AG20443 (cell line): ENCODE results near the gene RSPH9.

Source experiments
- DNase-seq: peaks from one replicate; pipeline ENCODE4 v3.0.0; 2012; ENCODE audit warnings: low spot score, mixed read lengths

Gene RSPH9

GRCh38 chr6:43668151-43669028 lies 23.6 kb downstream of the RSPH9 start:
- peak; percentile 74 for DNase-seq

GRCh38 chr6:43669050-43669921 lies 24.4 kb downstream of the RSPH9 start:
- peak; percentile 86 for DNase-seq

DNA sequence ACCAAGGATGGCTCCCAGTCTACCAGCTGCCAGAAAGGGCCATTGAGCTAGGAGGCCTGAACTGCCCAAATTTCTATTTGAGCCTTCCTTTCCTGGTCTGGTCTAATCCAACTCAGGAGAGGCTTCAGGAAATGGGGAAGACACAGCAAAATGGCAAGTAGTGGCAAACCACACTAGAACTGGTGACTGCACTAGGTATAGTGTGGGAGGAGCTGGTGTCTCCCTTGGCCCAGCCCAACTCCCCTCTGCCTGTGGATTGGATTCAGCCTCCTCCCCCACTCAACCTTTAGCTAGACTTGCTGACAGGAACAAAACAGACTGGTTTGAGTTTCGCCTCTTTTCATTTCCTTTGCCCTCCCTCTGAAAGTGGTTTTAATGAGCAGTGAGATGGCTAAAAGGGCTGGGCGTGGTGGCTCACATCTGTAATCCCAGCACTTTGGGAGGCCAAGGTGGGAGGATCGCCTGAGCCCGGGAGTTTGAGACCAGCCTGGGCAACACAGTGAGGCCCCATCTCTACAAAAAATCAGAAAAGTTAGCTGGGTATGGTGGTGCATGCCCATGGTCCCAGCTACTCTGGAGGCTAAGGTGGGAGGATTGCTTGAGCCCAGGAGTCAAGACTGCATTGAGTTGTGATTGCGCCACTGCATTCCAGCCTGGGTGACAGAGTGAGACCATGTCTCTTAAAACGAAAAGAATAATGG lies 25.2 kb downstream of the RSPH9 start:
- DNase-seq: no peak

- no peak for DNase-seq
Measured at GRCh38 chr6:43670623-43670986, 25.8 kb downstream of the RSPH9 start.

GRCh38 chr6:43671011-43671800 lies 26.4 kb downstream of the RSPH9 start:
- no peak for DNase-seq

DNA sequence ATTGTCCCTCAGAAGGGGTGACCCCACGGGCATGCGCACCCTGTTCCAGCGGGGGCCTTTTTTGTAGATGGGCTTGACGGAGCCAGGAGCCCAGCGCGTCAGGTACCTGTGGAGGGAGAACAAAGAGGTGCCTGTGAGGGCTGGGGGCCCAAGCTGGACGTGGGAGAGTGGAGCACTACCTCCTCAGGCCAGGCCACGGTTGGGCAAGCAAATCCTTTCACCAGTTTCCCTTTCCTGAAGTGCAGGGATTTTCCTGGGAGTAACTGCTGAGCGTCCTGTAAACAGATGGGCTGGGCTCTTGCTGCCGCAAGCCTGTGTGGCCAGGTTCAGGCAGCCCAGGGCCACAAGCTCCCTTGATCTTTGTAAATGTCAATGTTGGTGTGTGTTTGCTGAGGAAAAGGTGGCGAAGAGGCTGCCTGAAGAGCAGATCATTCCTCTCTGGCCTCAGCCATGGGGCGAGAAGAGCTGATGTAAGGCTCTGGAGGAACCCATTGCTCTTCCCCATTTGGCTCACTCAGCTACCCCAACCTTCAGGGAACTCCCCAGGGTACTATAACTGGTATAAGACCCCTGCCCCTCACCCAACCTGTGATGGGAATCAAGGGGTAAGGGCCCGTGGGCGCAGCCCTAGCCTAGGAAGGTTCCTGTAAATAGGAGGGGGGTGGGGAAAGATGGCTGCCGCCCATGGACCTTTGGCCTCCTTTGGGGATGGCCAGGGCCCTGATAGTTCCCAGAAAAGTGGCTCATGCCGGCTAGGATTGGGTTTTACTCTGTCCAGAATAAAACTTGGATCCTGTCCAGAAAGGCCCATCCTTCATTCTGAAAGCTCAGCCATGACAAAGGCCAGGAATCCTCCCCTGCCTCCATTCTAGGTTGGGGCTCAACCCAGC lies 27.2 kb downstream of the RSPH9 start:
- no peak for DNase-seq

DNA sequence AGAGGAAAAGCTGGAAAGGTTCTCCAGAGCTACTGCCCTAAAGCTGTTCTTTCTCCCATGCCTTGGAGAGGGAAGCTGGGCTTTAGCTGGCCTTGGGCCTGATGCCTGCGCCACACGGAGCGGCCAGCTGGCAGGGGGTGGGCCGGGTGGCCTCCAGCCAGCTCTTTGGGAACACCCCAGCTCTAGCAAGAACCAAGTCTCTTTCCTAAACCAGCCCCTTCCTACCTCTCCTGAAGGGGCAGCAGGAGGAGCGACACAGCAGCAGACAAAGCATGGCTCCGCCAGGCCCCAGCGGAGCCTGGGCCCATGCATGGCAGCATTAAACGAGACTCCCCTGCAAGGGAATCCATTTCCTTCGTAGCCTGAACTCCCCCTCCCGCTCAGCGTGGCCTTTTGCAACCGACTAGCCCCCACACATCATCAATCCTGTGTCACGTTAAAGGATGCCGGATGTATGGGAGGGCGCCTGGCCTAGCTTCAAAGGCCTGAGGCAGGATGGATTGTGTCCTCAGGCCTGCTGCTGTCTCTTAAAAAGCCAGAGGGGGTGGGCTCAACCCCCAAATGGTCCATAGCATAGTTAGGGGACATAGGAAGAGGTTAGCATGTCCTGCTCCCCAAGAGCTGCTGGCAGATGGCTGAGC lies 28.7 kb downstream of the RSPH9 start:
- no peak for DNase-seq

GRCh38 chr6:43674291-43674690 lies 29.5 kb downstream of the RSPH9 start:
- no peak for DNase-seq

GRCh38 chr6:43674921-43675320 lies 30.1 kb downstream of the RSPH9 start:
- DNase-seq: no peak

- no peak for DNase-seq
Measured at GRCh38 chr6:43676962-43677606, 32.2 kb downstream of the RSPH9 start.

DNA sequence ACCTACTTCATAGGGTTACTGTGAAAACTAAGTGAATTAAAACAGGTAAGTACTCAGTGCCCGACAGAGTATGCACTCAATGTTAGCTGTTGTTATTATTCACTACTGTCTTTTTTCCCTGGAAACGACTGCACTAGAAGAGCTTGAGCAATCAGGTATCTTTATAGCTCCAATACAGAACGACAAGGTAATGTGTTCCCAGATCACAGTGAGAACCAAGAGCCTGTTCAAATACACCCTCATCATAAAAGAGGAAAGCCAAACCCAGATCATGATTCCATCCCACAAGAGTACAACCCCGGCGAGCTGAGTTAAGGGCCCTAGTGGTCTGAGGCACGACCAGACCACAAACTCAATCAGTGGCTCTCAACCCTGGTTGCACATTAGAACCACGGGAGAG lies 32.9 kb downstream of the RSPH9 start:
- DNase-seq: no peak

- DNase-seq: no peak
Measured at GRCh38 chr6:43678341-43678740, 33.5 kb downstream of the RSPH9 start.

- no peak for DNase-seq
Measured at GRCh38 chr6:43679057-43679456, 34.2 kb downstream of the RSPH9 start.

DNA sequence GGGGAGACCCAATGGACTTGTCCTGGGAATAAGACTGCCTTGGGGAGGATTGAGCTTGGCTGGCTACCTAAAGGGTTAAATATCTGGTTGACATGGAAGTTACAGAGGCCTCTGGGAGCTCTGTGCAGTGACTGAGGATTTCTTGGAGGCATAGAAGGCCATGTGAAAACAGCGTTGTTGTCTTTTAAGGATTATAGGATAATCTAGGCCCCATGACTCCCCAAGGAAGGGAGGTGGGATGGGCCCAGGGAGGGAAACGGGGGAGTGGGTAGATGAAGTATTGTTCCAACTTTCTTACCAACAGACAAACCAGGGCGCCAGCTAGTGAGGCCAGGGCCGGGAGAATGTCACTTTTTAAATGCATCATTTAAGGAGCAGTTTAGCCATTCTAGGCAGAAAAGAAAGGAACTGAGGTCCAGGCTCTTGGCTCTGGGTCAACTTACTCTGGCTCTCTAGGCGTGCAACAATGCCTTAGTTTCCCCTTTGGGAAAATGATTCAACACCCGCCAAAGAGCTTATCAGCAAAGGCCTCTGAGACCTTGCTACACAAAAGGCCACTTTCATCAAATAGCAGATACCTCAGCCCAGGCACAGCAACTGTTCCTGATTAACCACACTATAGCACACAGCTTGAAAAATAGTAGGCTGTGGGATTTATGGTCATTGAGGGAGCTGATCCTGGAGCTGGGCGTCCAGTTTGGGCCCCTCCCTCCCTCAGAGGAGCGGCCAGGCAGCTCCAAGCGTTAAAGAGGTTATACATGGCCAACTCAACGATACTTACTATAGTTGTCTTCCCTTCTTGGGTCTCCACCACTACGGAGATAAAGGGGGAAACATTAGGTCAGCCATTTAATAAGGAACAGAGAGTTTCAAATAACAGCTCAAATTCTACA lies 35.7 kb downstream of the RSPH9 start:
- DNase-seq: no peak

GRCh38 chr6:43681303-43681702 lies 36.5 kb downstream of the RSPH9 start:
- no peak for DNase-seq

DNA sequence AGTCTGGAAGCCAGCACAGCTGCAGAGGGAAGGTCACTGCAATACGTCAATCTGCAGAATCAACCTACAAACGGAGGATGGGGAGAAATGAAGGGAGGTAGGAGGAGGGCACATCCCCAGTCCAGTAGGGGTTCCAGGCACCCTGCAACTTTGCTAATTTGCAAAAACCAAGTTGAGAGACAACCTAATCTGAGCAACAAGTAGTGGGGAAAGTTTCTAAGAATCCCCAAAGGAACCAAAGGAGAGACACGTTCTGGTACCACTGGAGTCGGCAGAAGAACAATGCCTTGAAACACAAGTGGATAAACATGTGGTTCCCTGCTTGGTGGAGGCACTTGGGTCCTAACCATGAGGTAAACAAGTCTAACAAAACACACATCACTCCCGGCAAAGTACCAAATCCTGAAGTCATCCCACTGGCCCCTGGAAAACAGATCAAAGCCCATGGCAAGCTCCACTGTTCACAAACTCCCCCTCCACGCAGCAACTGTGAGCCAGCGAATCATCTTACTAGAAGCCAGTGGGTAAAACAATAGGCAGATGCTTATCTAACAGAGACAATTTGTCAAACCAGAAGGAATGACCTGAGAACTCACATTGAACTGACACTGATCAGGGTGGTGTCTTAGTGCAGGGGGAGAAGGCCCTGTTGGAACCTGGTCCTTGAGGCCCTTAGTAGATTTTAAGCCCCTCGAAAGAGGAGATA lies 38.0 kb downstream of the RSPH9 start:
- no peak for DNase-seq

- DNase-seq: no peak
Measured at GRCh38 chr6:43683708-43684455, 39.0 kb downstream of the RSPH9 start.
